Progenitor cell of endocrine pancreas (in vitro differentiated cells): ENCODE results near the gene PSME1. TPM values are rescaled to one million over a fixed set of nuclear protein-coding genes. Genes with fewer than 3 reads are reported as not detected.
"Not testable (repeated sequence)": the region's sequence is repeated elsewhere in the genome, so short reads cannot be mapped to it uniquely, and the experiment has no call there.

Experiments
- DNase-seq: peaks from one replicate; pipeline ENCODE4 v3.0.0; 2021; ENCODE audit warnings: low spot score; ENCODE audit not compliant: unreplicated experiment
- H3K27ac Mint-ChIP-seq: 2 replicates; pipeline ENCODE4 v1.8.0; 2021; ENCODE audit warnings: mild to moderate bottlenecking, moderate library complexity, mixed read lengths
- H3K27me3 Mint-ChIP-seq: 2 replicates; pipeline ENCODE4 v1.8.0; 2021; ENCODE audit warnings: mixed read lengths
- H3K36me3 Mint-ChIP-seq: 2 replicates; pipeline ENCODE4 v1.8.0; 2022; ENCODE audit warnings: mixed read lengths; ENCODE audit not compliant: insufficient read depth
- H3K4me1 Mint-ChIP-seq: 2 replicates; pipeline ENCODE4 v1.8.0; 2021; ENCODE audit warnings: low read depth, mixed read lengths
- H3K4me3 Mint-ChIP-seq: 2 replicates; pipeline ENCODE4 v1.8.0; 2021; ENCODE audit warnings: low read depth, mild to moderate bottlenecking, moderate library complexity, mixed read lengths
- H3K9me3 Mint-ChIP-seq: 2 replicates; pipeline ENCODE4 v1.8.0; 2021; ENCODE audit warnings: low read depth, mixed read lengths
- total RNA-seq: library from RNA; stranded (reverse); gene quantifications from 2 replicates; pipeline ENCODE4 v1.2.1, GENCODE V29; 2021
- TF ChIP-seq, protein P1 (sequence below): fragments of 200-600 bp; sonication (generic); IDR thresholded peaks from one replicate; pipeline ENCODE4 v1.5.0; 2021; ENCODE audit warnings: antibody characterized with exemption, mild to moderate bottlenecking; ENCODE audit not compliant: unreplicated experiment

The PSME1 gene
- total RNA-seq, 1 donor from 2014 or later, result 103 TPM

DNA sequence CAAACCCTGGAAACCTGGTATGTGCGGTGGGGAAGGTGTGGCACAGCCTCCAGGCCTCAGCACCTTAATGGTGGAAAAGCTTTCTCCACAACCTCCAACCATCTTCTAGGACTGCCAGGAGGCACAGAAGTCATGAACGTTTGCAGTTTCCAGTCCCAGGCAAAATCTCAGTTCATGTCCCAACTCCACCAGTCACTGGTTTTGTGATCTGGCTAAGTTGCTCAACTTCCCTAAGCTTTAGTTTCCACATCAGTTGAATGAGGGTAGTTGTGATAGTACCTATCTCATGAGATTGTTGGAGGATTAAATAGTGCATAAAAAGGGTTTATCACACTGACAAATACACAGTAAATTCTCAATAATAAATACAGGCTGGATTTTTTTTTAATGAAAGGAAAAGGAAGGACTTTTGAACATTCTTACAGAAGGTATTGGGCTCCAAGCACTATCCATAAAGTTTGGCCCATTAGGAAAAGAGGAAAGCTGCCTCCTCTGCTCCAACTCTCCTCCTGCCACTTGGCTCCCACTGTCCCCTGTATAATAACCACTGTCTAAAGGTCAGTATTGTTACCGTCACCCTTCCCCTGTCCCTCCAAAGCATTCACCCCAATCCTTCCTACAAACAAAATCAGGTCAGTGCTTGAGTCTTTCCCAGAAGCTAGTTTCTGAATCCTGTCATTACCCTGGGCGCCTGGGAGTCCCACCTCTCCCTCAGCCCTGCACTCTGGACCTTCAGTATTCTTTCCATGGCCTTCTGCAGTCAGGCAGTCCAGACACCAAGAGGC is 35.6 kb upstream of the PSME1 start:
- peaks cover 4% of the 10 kb centered on the region for H3K4me1 Mint-ChIP-seq
- H3K36me3 Mint-ChIP-seq, result peaks cover 23% of the 10 kb centered on the region
- DNase-seq, result no peak
- peak overlapping the region; percentile 27 for H3K27ac Mint-ChIP-seq
- H3K4me3 Mint-ChIP-seq, result no peak overlapping the region
- H3K9me3 Mint-ChIP-seq, result peaks cover 8% of the 10 kb centered on the region
- TF ChIP-seq, protein P1, sequence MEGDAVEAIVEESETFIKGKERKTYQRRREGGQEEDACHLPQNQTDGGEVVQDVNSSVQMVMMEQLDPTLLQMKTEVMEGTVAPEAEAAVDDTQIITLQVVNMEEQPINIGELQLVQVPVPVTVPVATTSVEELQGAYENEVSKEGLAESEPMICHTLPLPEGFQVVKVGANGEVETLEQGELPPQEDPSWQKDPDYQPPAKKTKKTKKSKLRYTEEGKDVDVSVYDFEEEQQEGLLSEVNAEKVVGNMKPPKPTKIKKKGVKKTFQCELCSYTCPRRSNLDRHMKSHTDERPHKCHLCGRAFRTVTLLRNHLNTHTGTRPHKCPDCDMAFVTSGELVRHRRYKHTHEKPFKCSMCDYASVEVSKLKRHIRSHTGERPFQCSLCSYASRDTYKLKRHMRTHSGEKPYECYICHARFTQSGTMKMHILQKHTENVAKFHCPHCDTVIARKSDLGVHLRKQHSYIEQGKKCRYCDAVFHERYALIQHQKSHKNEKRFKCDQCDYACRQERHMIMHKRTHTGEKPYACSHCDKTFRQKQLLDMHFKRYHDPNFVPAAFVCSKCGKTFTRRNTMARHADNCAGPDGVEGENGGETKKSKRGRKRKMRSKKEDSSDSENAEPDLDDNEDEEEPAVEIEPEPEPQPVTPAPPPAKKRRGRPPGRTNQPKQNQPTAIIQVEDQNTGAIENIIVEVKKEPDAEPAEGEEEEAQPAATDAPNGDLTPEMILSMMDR, result no peak
- H3K27me3 Mint-ChIP-seq, result no peaks in the 10 kb centered on the region

DNA sequence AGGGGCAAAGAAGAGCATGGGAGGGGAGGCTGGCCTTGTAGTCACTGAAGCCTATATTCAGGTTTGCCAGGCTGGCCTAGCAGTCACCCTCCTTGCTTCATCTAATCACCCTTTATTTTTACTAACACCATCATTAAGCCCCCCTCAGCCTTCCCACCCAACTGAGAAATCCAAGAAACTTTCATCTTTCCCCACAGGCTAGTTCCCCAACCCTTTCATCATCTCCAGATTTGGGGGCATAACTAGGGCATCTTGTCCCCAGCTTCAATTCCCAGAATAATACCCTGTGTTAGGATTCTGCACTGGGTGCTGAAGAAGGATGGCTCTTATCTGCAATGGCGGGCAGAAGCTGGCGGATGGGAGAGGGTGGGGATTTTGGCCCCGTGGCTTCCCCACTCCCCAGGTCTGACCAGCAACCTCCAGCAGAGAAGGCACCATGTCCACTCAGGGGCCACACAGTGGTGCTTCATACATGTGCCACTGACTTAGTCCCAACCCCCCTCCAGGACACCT is 35.0 kb upstream of the PSME1 start:
- peaks cover 23% of the 10 kb centered on the region for H3K36me3 Mint-ChIP-seq
- peak overlapping the region; percentile 27 for H3K27ac Mint-ChIP-seq
- H3K9me3 Mint-ChIP-seq, result peaks cover 8% of the 10 kb centered on the region
- TF ChIP-seq, protein P1, result no peak
- no peaks in the 10 kb centered on the region for H3K27me3 Mint-ChIP-seq
- no peak for DNase-seq
- H3K4me1 Mint-ChIP-seq, result no peaks in the 10 kb centered on the region
- H3K4me3 Mint-ChIP-seq, result no peak overlapping the region

DNA sequence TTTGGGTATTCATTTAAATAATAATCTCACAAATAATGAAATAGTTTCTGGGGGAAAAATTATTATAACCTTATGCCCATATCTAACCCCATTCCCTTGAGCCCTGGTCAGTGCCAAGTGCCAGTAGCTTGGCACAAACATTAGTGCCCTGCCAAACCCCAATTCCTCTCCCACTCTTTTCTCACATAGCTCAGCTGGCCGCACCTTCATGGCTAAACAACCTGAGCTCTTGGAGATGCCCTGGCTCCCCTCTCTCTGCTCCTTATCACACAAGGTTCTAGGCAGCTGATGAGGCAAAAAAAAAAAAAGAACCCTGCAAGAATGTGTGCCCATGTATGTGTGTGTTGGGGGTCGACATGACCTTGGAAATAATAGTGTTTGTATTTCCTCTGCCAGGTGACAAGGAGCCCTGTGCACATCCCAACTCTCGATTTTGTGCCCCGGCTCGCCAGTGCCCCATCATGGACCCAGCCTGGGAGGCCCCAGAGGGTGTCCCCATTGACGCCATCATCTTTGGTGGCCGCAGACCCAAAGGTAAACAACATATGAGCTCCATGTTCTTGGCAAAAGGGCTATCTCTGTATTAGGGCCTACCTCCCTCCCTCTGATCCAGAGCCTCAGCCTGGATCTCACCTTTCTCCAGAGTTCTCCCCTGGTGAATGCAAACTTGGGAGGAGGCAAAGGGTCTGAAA is 33.5 kb upstream of the PSME1 start:
- H3K4me3 Mint-ChIP-seq, result no peak overlapping the region
- H3K36me3 Mint-ChIP-seq, result peaks cover 23% of the 10 kb centered on the region
- H3K4me1 Mint-ChIP-seq, result no peaks in the 10 kb centered on the region
- peaks cover 8% of the 10 kb centered on the region for H3K9me3 Mint-ChIP-seq
- DNase-seq, result no peak
- H3K27ac Mint-ChIP-seq, result no peak overlapping the region
- H3K27me3 Mint-ChIP-seq, result no peaks in the 10 kb centered on the region
- TF ChIP-seq, protein P1, result no peak

DNA sequence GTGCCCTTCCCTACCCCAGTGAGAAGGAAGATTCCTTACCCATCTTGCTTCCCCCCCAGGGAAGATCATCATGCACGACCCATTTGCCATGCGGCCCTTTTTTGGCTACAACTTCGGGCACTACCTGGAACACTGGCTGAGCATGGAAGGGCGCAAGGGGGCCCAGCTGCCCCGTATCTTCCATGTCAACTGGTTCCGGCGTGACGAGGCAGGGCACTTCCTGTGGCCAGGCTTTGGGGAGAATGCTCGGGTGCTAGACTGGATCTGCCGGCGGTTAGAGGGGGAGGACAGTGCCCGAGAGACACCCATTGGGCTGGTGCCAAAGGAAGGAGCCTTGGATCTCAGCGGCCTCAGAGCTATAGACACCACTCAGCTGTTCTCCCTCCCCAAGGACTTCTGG is 32.5 kb upstream of the PSME1 start:
- Mint-ChIP-seq H3K4me1 (no peaks in the 10 kb centered on the region), H3K27ac (no peak overlapping the region), H3K36me3 (peaks cover 23% of the 10 kb centered on the region), H3K9me3 (peaks cover 8% of the 10 kb centered on the region), H3K4me3 (no peak overlapping the region), H3K27me3 (no peaks in the 10 kb centered on the region)
- TF ChIP-seq, protein P1, result no peak
- no peak for DNase-seq

DNA sequence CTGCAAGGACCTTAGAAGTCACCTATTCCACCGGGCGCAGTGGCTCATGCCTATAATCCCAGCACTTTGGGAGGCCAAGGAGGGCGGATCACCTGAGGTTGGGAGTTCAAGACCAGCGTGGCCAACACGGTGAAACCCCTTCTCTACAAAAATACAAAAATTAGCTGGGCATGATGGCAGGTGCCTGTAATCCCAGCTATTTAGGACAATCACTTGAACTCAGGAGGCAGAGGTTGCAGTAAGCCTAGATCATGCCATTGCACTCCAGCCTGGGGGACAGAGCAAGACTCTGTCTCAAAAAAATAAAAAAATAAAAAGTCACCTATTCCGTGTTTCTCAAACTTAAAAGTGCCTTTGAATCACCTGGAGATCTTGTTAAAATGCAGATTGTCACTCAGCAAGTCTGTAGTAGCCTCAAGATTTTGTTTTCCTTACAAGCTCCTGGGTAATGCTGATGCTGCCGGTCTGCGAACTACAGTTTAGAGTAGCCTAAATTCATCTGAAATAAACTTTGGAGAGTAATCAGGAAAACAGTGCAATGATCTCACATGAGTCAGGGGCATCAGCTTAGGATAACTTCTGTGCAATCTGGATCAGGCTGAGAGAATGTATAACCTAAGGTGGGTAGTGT is 30.3 kb upstream of the PSME1 start:
- not testable (repeated sequence) for H3K27me3 Mint-ChIP-seq, DNase-seq, H3K4me3 Mint-ChIP-seq, H3K4me1 Mint-ChIP-seq, H3K27ac Mint-ChIP-seq, H3K9me3 Mint-ChIP-seq
- H3K36me3 Mint-ChIP-seq, result peaks cover 20% of the 10 kb centered on the region
